Sciatic nerve (tissue), 2 donors: ENCODE data around the gene ZNF787. TPM values are rescaled to one million over a fixed set of nuclear protein-coding genes. Genes with fewer than 3 reads are reported as not detected.

ENCODE experiments used
- ATAC-seq: fragments of 200-7000 bp; cut with Tn5 transposase; one replicate; pipeline ENCODE4 v1.9.1; 2020; ENCODE audit warnings: mild to moderate bottlenecking, moderate library complexity
- DNase-seq: peaks from one replicate; pipeline ENCODE4 v3.0.0-alpha.2; 2020; ENCODE audit warnings: low spot score
- intact Hi-C: fragments of 100-400 bp; cut with DNase I; formaldehyde crosslinking; loops from one replicate; pipeline ENCODE4 v1.14.2; 2022
- total RNA-seq: library from RNA; stranded (reverse); fragmentation: NEBNext Ultra II Directional; extraction: Animal tissue kit (Norgen Biotek cat#: 25700); gene quantifications from one replicate; pipeline ENCODE4 v1.2.1, GENCODE V29; 2021
- donor health status: DM: no; HTN: no; CAD: no.
- donor health status: DM: no; HTN: no; CAD: no.

The ZNF787 gene
- total RNA-seq, 1 donor from 2014 or later = 24.6 TPM

- ATAC-seq (no peak), DNase-seq (no peak)
- intact Hi-C loops = no loop called here
Observed at GRCh38 chr19:56146904-56147303, 25.8 kb upstream of the ZNF787 start.

GRCh38 chr19:56145698-56146097 is 24.6 kb upstream of the ZNF787 start:
- ATAC-seq = no peak
- intact Hi-C loops = no loop called here
- DNase-seq = no peak

- DNase-seq (no peak), ATAC-seq (no peak)
- intact Hi-C loops = no loop called here
Observed at GRCh38 chr19:56144831-56145230, 23.7 kb upstream of the ZNF787 start.

GRCh38 chr19:56144376-56144775 is 23.3 kb upstream of the ZNF787 start:
- ATAC-seq = no peak
- intact Hi-C loops = no loop called here
- no peak for DNase-seq

GRCh38 chr19:56142897-56143434 is 21.9 kb upstream of the ZNF787 start:
- intact Hi-C loops = no loop called here
- DNase-seq = no peak
- no peak for ATAC-seq

GRCh38 chr19:56142087-56142787 is 21.1 kb upstream of the ZNF787 start:
- intact Hi-C loops = no loop called here
- ATAC-seq (no peak), DNase-seq (no peak)

GRCh38 chr19:56141417-56141993 is 20.4 kb upstream of the ZNF787 start:
- ATAC-seq = no peak
- intact Hi-C loops = no loop called here
- peak; percentile 69 for DNase-seq

- intact Hi-C loops = no loop called here
- DNase-seq (peak; percentile 99), ATAC-seq (peak; percentile 97)
Observed at GRCh38 chr19:56140583-56141416, 19.7 kb upstream of the ZNF787 start, which contains the start of gene ZNF444. Gene ZNF444, plus strand, starts transcription at chr19:56141287. Its CDS starts 5,625 bp downstream, at chr19:56146912.

- intact Hi-C loops = no loop called here
- ATAC-seq = no peak
- DNase-seq = no peak
Observed at GRCh38 chr19:56139847-56140582, 18.9 kb upstream of the ZNF787 start.

- ATAC-seq (no peak), DNase-seq (no peak)
- intact Hi-C loops = no loop called here
Observed at GRCh38 chr19:56138069-56138468, 17.0 kb upstream of the ZNF787 start.

GRCh38 chr19:56137405-56137804 is 16.3 kb upstream of the ZNF787 start:
- ATAC-seq = no peak

GRCh38 chr19:56136362-56136761 is 15.3 kb upstream of the ZNF787 start:
- intact Hi-C loops = no loop called here
- ATAC-seq (no peak), DNase-seq (no peak)

More at GRCh38 chr19:56137405-56137804, 16.3 kb upstream of the ZNF787 start:
- no peak for DNase-seq
- intact Hi-C loops = no loop called here

GRCh38 chr19:56134654-56134921 is 13.5 kb upstream of the ZNF787 start:
- DNase-seq (no peak), ATAC-seq (no peak)
- intact Hi-C loops = no loop called here

- ATAC-seq (no peak), DNase-seq (no peak)
- intact Hi-C loops = no loop called here
Observed at GRCh38 chr19:56133858-56134653, 13.0 kb upstream of the ZNF787 start.

- intact Hi-C loops = no loop called here
- DNase-seq = no peak
Observed at GRCh38 chr19:56132316-56132822, 11.3 kb upstream of the ZNF787 start.

GRCh38 chr19:56131651-56132050 is 10.6 kb upstream of the ZNF787 start:
- intact Hi-C loops = no loop called here
- no peak for ATAC-seq
- no peak for DNase-seq

More at GRCh38 chr19:56132316-56132822, 11.3 kb upstream of the ZNF787 start:
- peak; percentile 91 for ATAC-seq

GRCh38 chr19:56130006-56130405 is 8.9 kb upstream of the ZNF787 start:
- intact Hi-C loops = no loop called here
- no peak for ATAC-seq

More at GRCh38 chr19:56130006-56130405, 8.9 kb upstream of the ZNF787 start:
- no peak for DNase-seq
